Mesenchymal stem cell (in vitro differentiated cells and primary cell): Measurements from ENCODE around the gene JMJD7.

Source experiments
- DNase-seq: peaks from one replicate; pipeline ENCODE4 v3.0.0-alpha.2; 2013
- H2AFZ ChIP-seq: one replicate; pipeline ENCODE4 v1.6.1; 2013; ENCODE audit warnings: low read depth, mild to moderate bottlenecking, control low read depth, inconsistent platforms, low read length, moderate library complexity
- H2AK5ac ChIP-seq: 2 replicates; pipeline ENCODE4 v1.6.1; 2013; ENCODE audit warnings: low read length, moderate library complexity, mild to moderate bottlenecking, inconsistent platforms; ENCODE audit not compliant: severe bottlenecking
- H2BK120ac ChIP-seq: one replicate; pipeline ENCODE4 v1.6.1; 2013; ENCODE audit warnings: low read depth, mild to moderate bottlenecking, inconsistent platforms, low read length, moderate library complexity
- H2BK12ac ChIP-seq, 2 experiments: one replicate each; pipeline ENCODE4 v1.6.1; 2013; ENCODE audit warnings: inconsistent platforms in 2 of 2, low read length in 2 of 2, mild to moderate bottlenecking in 2 of 2, moderate library complexity in 2 of 2, control low read depth in 1 of 2
- H2BK15ac ChIP-seq: one replicate; pipeline ENCODE4 v1.6.1; 2013; ENCODE audit warnings: mild to moderate bottlenecking, low read depth, inconsistent platforms; ENCODE audit not compliant: poor library complexity, severe bottlenecking
- H2BK5ac ChIP-seq: 2 replicates; pipeline ENCODE4 v1.6.1; 2013; ENCODE audit warnings: low read depth, mild to moderate bottlenecking, low read length, control low read depth, inconsistent platforms; ENCODE audit not compliant: poor library complexity, severe bottlenecking
- H3K14ac ChIP-seq, 2 experiments: one replicate each; pipeline ENCODE4 v1.6.1; 2013; ENCODE audit warnings: inconsistent platforms in 2 of 2, low read length in 2 of 2, control low read depth in 1 of 2, mild to moderate bottlenecking in 1 of 2, moderate library complexity in 1 of 2
- H3K18ac ChIP-seq, 2 experiments: one replicate each; pipeline ENCODE4 v1.6.1; 2013; ENCODE audit warnings: inconsistent platforms in 2 of 2, low read length in 2 of 2, control low read depth in 1 of 2, low read depth in 1 of 2, mild to moderate bottlenecking in 1 of 2
- H3K23ac ChIP-seq, 2 experiments: one replicate each; pipeline ENCODE4 v1.6.1; 2013; ENCODE audit warnings: inconsistent platforms in 2 of 2, low read length in 2 of 2, mild to moderate bottlenecking in 2 of 2, moderate library complexity in 2 of 2, control low read depth in 1 of 2
- H3K27ac ChIP-seq: 2 replicates; pipeline ENCODE4 v1.5.1; 2013; ENCODE audit warnings: mild to moderate bottlenecking, moderate library complexity, low read length, control low read depth, inconsistent platforms; ENCODE audit not compliant: poor library complexity, severe bottlenecking
- H3K27me3 ChIP-seq, 2 experiments: 2 replicates each; pipeline versions ENCODE4 v1.6.1 to v1.7.0; 2013; ENCODE audit warnings: low read length in 2 of 2, mild to moderate bottlenecking in 2 of 2, moderate library complexity in 2 of 2, control low read depth in 1 of 2, inconsistent platforms in 1 of 2; ENCODE audit not compliant: control insufficient read depth in 1 of 2, insufficient read depth in 1 of 2
- H3K36me3 ChIP-seq, 2 experiments: 2 replicates each; pipeline versions ENCODE4 v1.6.1 to v1.7.0; 2013; ENCODE audit warnings: low read length in 2 of 2, control low read depth in 1 of 2, inconsistent platforms in 1 of 2, low read depth in 1 of 2, mild to moderate bottlenecking in 1 of 2; ENCODE audit not compliant: insufficient read depth in 2 of 2, control insufficient read depth in 1 of 2
- H3K4ac ChIP-seq, 2 experiments: one replicate each; pipeline ENCODE4 v1.6.1; 2013; ENCODE audit warnings: inconsistent platforms in 2 of 2, low read length in 2 of 2, mild to moderate bottlenecking in 2 of 2, moderate library complexity in 2 of 2, control low read depth in 1 of 2, low read depth in 1 of 2
- H3K4me1 ChIP-seq: 2 replicates; pipeline ENCODE4 v1.6.1; 2013; ENCODE audit warnings: low read depth, low read length, control low read depth; ENCODE audit not compliant: control insufficient read depth, insufficient read depth
- H3K4me2 ChIP-seq: 2 replicates; pipeline ENCODE4 v1.6.1; 2013; ENCODE audit warnings: low read length, mild to moderate bottlenecking, inconsistent platforms; ENCODE audit not compliant: poor library complexity, severe bottlenecking
- H3K4me3 ChIP-seq, 2 experiments: 2 replicates each; pipeline versions ENCODE4 v1.5.1 to v1.7.0; 2013; ENCODE audit warnings: low read length in 2 of 2, mild to moderate bottlenecking in 2 of 2, control low read depth in 1 of 2, low read depth in 1 of 2; ENCODE audit not compliant: insufficient read depth in 1 of 2
- H3K79me1 ChIP-seq: replicated peaks from 2 replicates; pipeline ENCODE4 v1.6.1; 2013; ENCODE audit warnings: mild to moderate bottlenecking, control low read depth, low read length, inconsistent platforms; ENCODE audit not compliant: poor library complexity, severe bottlenecking
- H3K9ac ChIP-seq: 2 replicates; pipeline ENCODE4 v1.7.0; 2013; ENCODE audit warnings: mild to moderate bottlenecking, low read length, moderate library complexity
- H3K9me3 ChIP-seq: 2 replicates; pipeline ENCODE4 v1.7.0; 2013; ENCODE audit warnings: mild to moderate bottlenecking, low read length; ENCODE audit not compliant: control insufficient read depth
- H4K8ac ChIP-seq: one replicate; pipeline ENCODE4 v1.6.1; 2013; ENCODE audit warnings: inconsistent platforms, mild to moderate bottlenecking, low read length, moderate library complexity
- H4K91ac ChIP-seq: one replicate; pipeline ENCODE4 v1.6.1; 2013; ENCODE audit warnings: mild to moderate bottlenecking, low read length, inconsistent platforms
- WGBS: methylation state at CpG from one replicate; pipeline ENCODE4 v1.1.7; 2013; ENCODE audit warnings: mixed read lengths; 5-methylcytosine and 5-hydroxymethylcytosine counted together

Gene JMJD7

GRCh38 chr15:41791547-41791937, 36.4 kb upstream of the JMJD7 start:
- no peak for DNase-seq
- peak overlapping the region; percentile 9 for H3K27ac ChIP-seq
- peak overlapping the region; percentile 27 for H2BK120ac ChIP-seq
- H3K9ac ChIP-seq = peak overlapping the region; percentile 65
- no peak overlapping the region for H3K4me2 ChIP-seq
- peak overlapping the region; percentile 10 for H4K8ac ChIP-seq
- H3K23ac ChIP-seq = no peak overlapping the region
- H3K4ac ChIP-seq = peak overlapping the region; percentile 19 to 35
- peak overlapping the region; percentile 1 for H2AK5ac ChIP-seq
- no peaks in the 10 kb centered on the region for H3K27me3 ChIP-seq
- H2AFZ ChIP-seq = no peak overlapping the region
- H2BK15ac ChIP-seq = no peak overlapping the region
- no peak overlapping the region for H3K14ac ChIP-seq
- no peaks in the 10 kb centered on the region for H3K36me3 ChIP-seq
- H3K4me3 ChIP-seq = no peak overlapping the region
- peaks cover 24% of the 10 kb centered on the region for H3K79me1 ChIP-seq
- WGBS = 90% methylated on average over 2 of the region's 4 CpGs
- peak overlapping the region in 1 of 2 experiments; percentile 59 for H2BK12ac ChIP-seq
- H2BK5ac ChIP-seq = no peak overlapping the region
- H3K4me1 ChIP-seq = peaks cover 13% of the 10 kb centered on the region
- H3K18ac ChIP-seq = peak overlapping the region; percentile 64 to 75
- H3K9me3 ChIP-seq = no peaks in the 10 kb centered on the region
- peak overlapping the region; percentile 34 for H4K91ac ChIP-seq

DNA sequence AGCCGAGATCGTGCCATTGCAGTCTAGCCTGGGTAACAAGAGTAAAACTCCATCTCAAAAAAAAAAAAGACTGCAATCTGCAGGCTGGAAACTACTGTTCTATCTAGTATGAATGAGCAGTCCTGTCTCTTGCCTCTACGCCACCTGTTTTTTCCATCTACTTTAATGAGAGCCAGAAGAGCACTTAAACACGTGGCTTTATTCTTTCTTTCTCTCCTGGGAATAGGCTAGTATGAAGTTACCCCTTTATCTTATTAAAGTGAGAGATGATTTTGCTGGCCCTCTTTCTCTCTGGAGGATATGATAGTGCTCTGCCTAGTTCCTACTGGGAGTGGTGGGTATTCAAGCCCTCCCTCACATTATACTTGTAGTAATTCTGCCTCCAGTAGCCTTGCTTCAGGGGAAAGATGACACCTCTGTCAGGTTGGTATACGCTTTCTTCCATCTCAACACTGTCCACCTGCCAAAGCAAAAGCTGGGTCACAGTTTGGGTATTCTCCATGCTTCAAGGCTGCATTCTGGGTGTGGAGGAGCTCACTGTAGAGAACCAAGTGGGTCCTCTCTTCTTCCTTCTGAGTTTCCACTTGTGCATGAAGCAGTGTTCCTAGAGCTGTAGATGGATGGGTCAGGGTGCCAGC, 35.8 kb upstream of the JMJD7 start:
- Histone ChIP-seq H3K4ac (no peak overlapping the region), H3K4me2 (no peak overlapping the region), H3K18ac (no peak overlapping the region), H3K27ac (no peak overlapping the region), H3K14ac (no peak overlapping the region), H3K9ac (no peak overlapping the region), H2BK15ac (no peak overlapping the region), H4K91ac (no peak overlapping the region), H3K4me3 (no peak overlapping the region), H3K23ac (no peak overlapping the region), H3K27me3 (no peaks in the 10 kb centered on the region), H4K8ac (no peak overlapping the region), H2AK5ac (no peak overlapping the region), H2AFZ (no peak overlapping the region), H3K4me1 (peaks cover 12% of the 10 kb centered on the region), H2BK12ac (no peak overlapping the region), H2BK5ac (no peak overlapping the region), H3K79me1 (peaks cover 22% of the 10 kb centered on the region), H2BK120ac (no peak overlapping the region), H3K36me3 (no peaks in the 10 kb centered on the region), H3K9me3 (no peaks in the 10 kb centered on the region)
- DNase-seq = no peak
- WGBS = 88% methylated on average over 2 of the region's 5 CpGs

- no peaks in the 10 kb centered on the region for H3K9me3 ChIP-seq
- H3K9ac ChIP-seq = no peak overlapping the region
- H4K8ac ChIP-seq = no peak overlapping the region
- H2BK120ac ChIP-seq = no peak overlapping the region
- no peak overlapping the region for H4K91ac ChIP-seq
- H2BK15ac ChIP-seq = no peak overlapping the region
- H2AFZ ChIP-seq = no peak overlapping the region
- no peak overlapping the region for H2AK5ac ChIP-seq
- H2BK5ac ChIP-seq = no peak overlapping the region
- H3K14ac ChIP-seq = no peak overlapping the region
- H3K27me3 ChIP-seq = no peaks in the 10 kb centered on the region
- H3K79me1 ChIP-seq = peaks cover 31% of the 10 kb centered on the region
- H3K4me3 ChIP-seq = no peak overlapping the region
- H3K27ac ChIP-seq = no peak overlapping the region
- peaks cover 0 to 2% of the 10 kb centered on the region in 2 experiments for H3K36me3 ChIP-seq
- WGBS = 87% methylated on average over 4 of the region's 4 CpGs
- no peak overlapping the region for H2BK12ac ChIP-seq
- no peak overlapping the region for H3K23ac ChIP-seq
- H3K18ac ChIP-seq = no peak overlapping the region
- no peak overlapping the region for H3K4ac ChIP-seq
- peaks cover 14% of the 10 kb centered on the region for H3K4me1 ChIP-seq
- DNase-seq = no peak
- no peak overlapping the region for H3K4me2 ChIP-seq
Measured at GRCh38 chr15:41794081-41794480, 33.8 kb upstream of the JMJD7 start.

- Histone ChIP-seq H3K18ac (no peak overlapping the region), H2BK15ac (no peak overlapping the region), H3K4me2 (no peak overlapping the region), H2BK12ac (no peak overlapping the region), H3K9me3 (no peaks in the 10 kb centered on the region), H2BK5ac (no peak overlapping the region), H3K27ac (no peak overlapping the region), H3K4ac (no peak overlapping the region), H2BK120ac (no peak overlapping the region), H4K8ac (no peak overlapping the region), H4K91ac (no peak overlapping the region), H3K14ac (peak overlapping the region in 1 of 2 experiments; percentile 26), H3K79me1 (peaks cover 36% of the 10 kb centered on the region), H2AK5ac (no peak overlapping the region), H2AFZ (no peak overlapping the region), H3K27me3 (no peaks in the 10 kb centered on the region), H3K36me3 (peaks cover 10 to 21% of the 10 kb centered on the region in 2 experiments), H3K4me3 (peak overlapping the region in 1 of 2 experiments; percentile 35), H3K9ac (peak overlapping the region; percentile 73), H3K4me1 (peaks cover 13% of the 10 kb centered on the region), H3K23ac (no peak overlapping the region)
- DNase-seq = no peak
- WGBS = 88% methylated on average over 10 of the region's 10 CpGs
Measured at GRCh38 chr15:41795996-41796856, 31.7 kb upstream of the JMJD7 start.
